Thyroid gland (tissue), 4 donors: Measurements from ENCODE around the gene NFIA. TPM values are rescaled to one million over a fixed set of nuclear protein-coding genes. Genes with fewer than 3 reads are reported as not detected.
A peak's percentile ranks its signal among the peaks of the same experiment; 100 is the strongest.

Experiments
- DNase-seq, 2 donors: peaks; one replicate each; pipeline ENCODE4 v3.0.0-alpha.2; 2019
- H3K27ac ChIP-seq, 3 donors: fragments of 200-600 bp; sonication (generic); 1 replicate in 2 of 3; 2 replicates in 1 of 3; pipeline ENCODE4 v1.5.1; 2016 to 2019; ENCODE audit warnings: mild to moderate bottlenecking in 1 of 3, moderate library complexity in 1 of 3
- H3K27me3 ChIP-seq: fragments of 200-600 bp; sonication (generic); one replicate; pipeline ENCODE4 v1.5.1; 2019
- H3K36me3 ChIP-seq, 2 donors: fragments of 200-600 bp; sonication (generic); one replicate each; pipeline ENCODE4 v1.5.1; 2016 to 2019
- H3K4me1 ChIP-seq, 2 donors: fragments of 200-600 bp; sonication (generic); one replicate each; pipeline ENCODE4 v1.5.1; 2017 to 2019
- H3K4me3 ChIP-seq, 3 donors: fragments of 200-600 bp; sonication (generic); replicated peaks in 1 of 3; 1 replicate in 2 of 3; 2 replicates in 1 of 3; pipeline ENCODE4 v1.5.1; 2016; ENCODE audit warnings: mild to moderate bottlenecking in 1 of 3
- H3K9me3 ChIP-seq: fragments of 200-600 bp; sonication (generic); one replicate; pipeline ENCODE4 v1.5.1; 2017
- CTCF ChIP-seq, 6 experiments: fragments of 200-600 bp in 3 of 6; fragments of 450-650 bp in 3 of 6; sonication (generic) in 3 of 6; IDR thresholded peaks; one replicate each; pipeline ENCODE4 v1.5.1; 2016 to 2019; ENCODE audit warnings: antibody characterized with exemption in 6 of 6, mild to moderate bottlenecking in 2 of 6, inconsistent platforms in 1 of 6, moderate library complexity in 1 of 6
- POLR2A ChIP-seq, 2 donors: fragments of 450-650 bp; IDR thresholded peaks; one replicate each; pipeline ENCODE4 v1.6.1; 2017; ENCODE audit warnings: antibody characterized with exemption in 2 of 2, mild to moderate bottlenecking in 2 of 2, moderate library complexity in 1 of 2
- WGBS, 2 donors: methylation state at CpG; one replicate each; pipeline ENCODE4 v1.1.5; 2017; 5-methylcytosine and 5-hydroxymethylcytosine counted together
- intact Hi-C: fragments of 100-400 bp; cut with DNase I; formaldehyde crosslinking; loops from one replicate; pipeline ENCODE4 v1.15.1; 2023
- total RNA-seq, 4 donors: library from RNA; depleted of rRNA; stranded (reverse); fragments of >200 nt; gene quantifications; one replicate each; pipeline ENCODE4 v1.2.3, GENCODE V29; 2016

The NFIA gene
- total RNA-seq, 4 donors from 2014 or later, result 105 to 149 (median 118) TPM

- Histone ChIP-seq H3K27ac (peak overlapping the region; percentile 63 to 68 (median 64)), H3K4me3 (no peak overlapping the region), H3K27me3 (no peaks in the 10 kb centered on the region), H3K4me1 (peaks cover 58 to 86% of the 10 kb centered on the region in 2 donors), H3K36me3 (no peaks in the 10 kb centered on the region), H3K9me3 (no peaks in the 10 kb centered on the region)
- TF ChIP-seq POLR2A (IDR thresholded peaks at IDR 0.05) (no peak), CTCF (IDR thresholded peaks at IDR 0.05) (no peak)
- intact Hi-C loops, result no loop called here
- 41 to 53% methylated on average over 2 of the region's 2 CpGs for WGBS, 2 donors
- DNase-seq, result peak in 1 of 2 donors; percentile 24
Observed at GRCh38 chr1:61120998-61121397, 38.6 kb downstream of the NFIA start.

GRCh38 chr1:61121631-61122030 lies 39.3 kb downstream of the NFIA start:
- H3K9me3 ChIP-seq, result no peaks in the 10 kb centered on the region
- no peak for TF ChIP-seq POLR2A (IDR thresholded peaks at IDR 0.05)
- peak in 1 of 6 experiments; percentile 13 for TF ChIP-seq CTCF (IDR thresholded peaks at IDR 0.05)

GRCh38 chr1:61122389-61122788 lies 40.0 kb downstream of the NFIA start:
- H3K4me3 ChIP-seq, result no peak overlapping the region
- H3K27ac ChIP-seq, result no peak overlapping the region
- no peaks in the 10 kb centered on the region for H3K27me3 ChIP-seq
- no peaks in the 10 kb centered on the region for H3K36me3 ChIP-seq
- no peaks in the 10 kb centered on the region for H3K9me3 ChIP-seq
- H3K4me1 ChIP-seq, result peaks cover 51 to 77% of the 10 kb centered on the region in 2 donors
- intact Hi-C loops, result no loop called here
- no peak for DNase-seq
- TF ChIP-seq CTCF (IDR thresholded peaks at IDR 0.05), result no peak
- no peak for TF ChIP-seq POLR2A (IDR thresholded peaks at IDR 0.05)
- WGBS, 2 donors, result 79 to 86% methylated on average over 2 of the region's 2 CpGs

More at GRCh38 chr1:61121631-61122030, 39.3 kb downstream of the NFIA start:
- no peaks in the 10 kb centered on the region for H3K27me3 ChIP-seq
- no peaks in the 10 kb centered on the region for H3K36me3 ChIP-seq
- H3K27ac ChIP-seq, result peak overlapping the region in 2 of 3 donors; percentile 14 to 63
- DNase-seq, result no peak
- H3K4me3 ChIP-seq, result no peak overlapping the region
- peaks cover 53 to 84% of the 10 kb centered on the region in 2 donors for H3K4me1 ChIP-seq
- intact Hi-C loops, result no loop called here

GRCh38 chr1:61123326-61123725 lies 41.0 kb downstream of the NFIA start:
- intact Hi-C loops, result no loop called here
- Histone ChIP-seq H3K4me3 (no peak overlapping the region), H3K27me3 (no peaks in the 10 kb centered on the region), H3K36me3 (no peaks in the 10 kb centered on the region), H3K9me3 (no peaks in the 10 kb centered on the region), H3K27ac (peak overlapping the region in 1 of 3 donors; percentile 64), H3K4me1 (peaks cover 51 to 73% of the 10 kb centered on the region in 2 donors)
- DNase-seq, result no peak
- TF ChIP-seq CTCF (IDR thresholded peaks at IDR 0.05), result no peak
- no peak for TF ChIP-seq POLR2A (IDR thresholded peaks at IDR 0.05)
- WGBS, 2 donors, result 90 to 99% methylated on average over 2 of the region's 2 CpGs

GRCh38 chr1:61124078-61124477 lies 41.7 kb downstream of the NFIA start:
- DNase-seq, result no peak
- H3K27me3 ChIP-seq, result no peaks in the 10 kb centered on the region
- no peaks in the 10 kb centered on the region for H3K36me3 ChIP-seq
- WGBS, 2 donors, result 72 to 80% methylated on average over 2 of the region's 2 CpGs
- intact Hi-C loops, result no loop called here
- no peaks in the 10 kb centered on the region for H3K9me3 ChIP-seq
- peak overlapping the region; percentile 30 to 64 (median 54) for H3K27ac ChIP-seq
- H3K4me3 ChIP-seq, result no peak overlapping the region
- TF ChIP-seq CTCF (IDR thresholded peaks at IDR 0.05), result no peak
- no peak for TF ChIP-seq POLR2A (IDR thresholded peaks at IDR 0.05)
- H3K4me1 ChIP-seq, result peaks cover 51 to 66% of the 10 kb centered on the region in 2 donors
